SK-N-MC (cell line): Measurements from ENCODE around the gene GSG1L.

ENCODE experiments used
- EZH2 ChIP-seq: fragments of 200-600 bp; sonication (generic); IDR thresholded peaks from one replicate; pipeline ENCODE4 v1.6.1; 2017; ENCODE audit warnings: antibody characterized with exemption
- FOXP2 ChIP-seq: optimal IDR thresholded peaks from 2 replicates; pipeline ENCODE3; 2011; ENCODE audit warnings: mild to moderate bottlenecking, moderate library complexity; ENCODE audit not compliant: insufficient read depth; ENCODE audit errors: extremely low read length, control extremely low read depth
- POLR2AphosphoS5 ChIP-seq: IDR thresholded peaks from 2 replicates; pipeline ENCODE4 v1.6.1; 2012; ENCODE audit warnings: mild to moderate bottlenecking, low read depth, low read length, borderline replicate concordance

DNA sequence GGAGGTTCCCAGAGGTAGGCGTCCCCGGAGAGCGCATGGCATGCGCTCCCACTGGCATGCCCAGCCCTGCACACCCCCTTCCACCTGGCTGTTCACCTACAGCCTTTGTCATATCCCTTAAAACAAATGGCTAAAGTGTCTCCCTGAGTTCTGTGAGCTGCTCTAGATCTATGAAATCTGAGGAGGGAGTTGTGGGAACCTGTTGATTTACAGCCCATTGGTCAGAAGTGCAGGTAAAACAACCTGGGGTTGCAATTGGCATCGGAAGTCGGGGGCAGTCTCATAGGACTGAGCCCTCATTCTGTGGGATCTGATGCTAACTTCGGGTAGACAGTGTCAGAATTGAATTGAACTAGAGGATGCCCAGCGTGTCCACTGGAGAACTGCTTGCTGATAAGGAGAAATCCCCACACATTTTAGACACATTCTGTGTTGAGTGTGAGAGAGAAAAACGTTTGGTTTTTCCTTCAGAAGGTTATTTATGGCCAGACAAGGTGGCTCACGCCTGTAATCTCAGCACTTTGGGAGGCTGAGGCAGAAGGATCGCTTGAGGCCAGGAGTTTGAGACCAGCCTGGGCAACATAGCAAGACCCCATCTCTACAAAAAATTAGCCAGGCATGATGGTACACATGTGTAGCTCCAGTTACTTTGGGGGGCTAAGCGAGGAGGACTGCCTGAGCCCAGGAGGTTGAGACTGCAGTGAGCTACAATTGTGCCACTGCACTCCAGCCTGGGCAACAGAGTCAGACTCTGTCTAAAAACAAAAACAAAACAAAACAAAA lies 22.1 kb upstream of the GSG1L start:
- no peak for TF ChIP-seq EZH2
- no peak for TF ChIP-seq POLR2AphosphoS5
- TF ChIP-seq FOXP2, result no peak
